PC-3 (cell line): ENCODE measurements around the gene THAP6. TPM values are rescaled to one million over a fixed set of nuclear protein-coding genes. Genes with fewer than 3 reads are reported as not detected.

Experiments
- ATAC-seq: fragments of 200-7000 bp; cut with Tn5 transposase; 2 replicates; pipeline ENCODE4 v1.9.1; 2020; ENCODE audit warnings: mild to moderate bottlenecking, moderate library complexity
- BruUV-seq: library from RNA; stranded (reverse); fragments of 400-500 nt; replicated peaks from 2 replicates; lab custom pipeline; 2021; lab: Mats Ljungman, UMichigan
- CTCF ChIA-PET: fragments of 300-600 bp; sonication (Branson Sonifier 250); formaldehyde crosslinking; loops from one replicate; lab custom pipeline; 2022; ENCODE audit warnings: antibody characterized with exemption; lab: Charles Lee
- POLR2A ChIA-PET: fragments of 300-600 bp; sonication (Branson Sonifier 250); formaldehyde crosslinking; loops from one replicate; lab custom pipeline; 2022; ENCODE audit warnings: antibody characterized with exemption; ENCODE audit not compliant: unreplicated experiment; lab: Charles Lee
- DNase-seq: peaks from one replicate; pipeline ENCODE4 v3.0.0-alpha.2; 2015
- H2AFZ ChIP-seq: fragments of 300-600 bp; sonication (generic); 2 replicates; pipeline ENCODE4 v1.6.0; 2016; ENCODE audit warnings: antibody characterized with exemption, low read length
- H3F3A ChIP-seq: fragments of 300-600 bp; sonication (generic); one replicate; pipeline ENCODE4 v1.6.0; 2017; ENCODE audit warnings: antibody characterized with exemption, low read length, control low read depth, mild to moderate bottlenecking; ENCODE audit not compliant: unreplicated experiment
- H3K27ac ChIP-seq: fragments of 300-600 bp; sonication (generic); 2 replicates; pipeline ENCODE4 v1.5.1; 2016; ENCODE audit warnings: mild to moderate bottlenecking, low read length
- H3K27me3 ChIP-seq: fragments of 300-600 bp; sonication (generic); 2 replicates; pipeline ENCODE4 v1.6.1; 2016; ENCODE audit warnings: low read length, mixed read lengths
- H3K36me3 ChIP-seq: fragments of 300-600 bp; sonication (generic); 2 replicates; pipeline ENCODE4 v1.6.1; 2016; ENCODE audit warnings: low read depth, mixed run types, low read length, mixed read lengths
- H3K4me1 ChIP-seq: fragments of 300-600 bp; sonication (generic); 2 replicates; pipeline ENCODE4 v1.5.1; 2016; ENCODE audit warnings: low read length; ENCODE audit not compliant: insufficient read depth
- H3K4me2 ChIP-seq: fragments of 300-600 bp; sonication (generic); 2 replicates; pipeline ENCODE4 v1.6.0; 2016; ENCODE audit warnings: low read length
- H3K4me3 ChIP-seq: fragments of 300-600 bp; sonication (generic); 2 replicates; pipeline ENCODE4 v1.5.1; 2016; ENCODE audit warnings: mild to moderate bottlenecking, low read length, mixed read lengths
- H3K79me2 ChIP-seq: fragments of 300-600 bp; sonication (generic); 2 replicates; pipeline ENCODE4 v1.6.1; 2017; ENCODE audit warnings: low read length, mixed read lengths
- H3K9ac ChIP-seq: fragments of 300-600 bp; sonication (generic); 2 replicates; pipeline ENCODE4 v1.6.0; 2016; ENCODE audit warnings: mild to moderate bottlenecking, low read length
- H3K9me2 ChIP-seq: fragments of 300-600 bp; sonication (generic); replicated peaks from 2 replicates; pipeline ENCODE4 v1.6.1; 2016; ENCODE audit warnings: mixed run types, low read length, mixed read lengths
- H3K9me3 ChIP-seq: fragments of 300-600 bp; sonication (generic); 2 replicates; pipeline ENCODE4 v1.6.1; 2016; ENCODE audit warnings: low read length, mixed read lengths
- H4K20me1 ChIP-seq: fragments of 300-600 bp; sonication (generic); 2 replicates; pipeline ENCODE4 v1.6.1; 2016; ENCODE audit warnings: low read length, mixed read lengths
- EZH2 ChIP-seq: fragments of 300-600 bp; sonication (generic); IDR thresholded peaks from one replicate; pipeline ENCODE4 v1.6.1; 2017; ENCODE audit warnings: antibody characterized with exemption, mild to moderate bottlenecking, low read length; ENCODE audit not compliant: unreplicated experiment
- EZH2phosphoT487 ChIP-seq: fragments of 300-600 bp; sonication (generic); IDR thresholded peaks from 2 replicates; pipeline ENCODE4 v1.6.1; 2018; ENCODE audit warnings: mild to moderate bottlenecking, antibody characterized with exemption, low read length, borderline replicate concordance
- intact Hi-C: fragments of 100-400 bp; cut with micrococcal nuclease; formaldehyde crosslinking; loops from 2 replicates; pipeline ENCODE4 v1.9.0; 2023
- total RNA-seq: library from RNA; depleted of rRNA; stranded (reverse); fragments of >200 nt; gene quantifications from 2 replicates; pipeline ENCODE4 v1.2.3, GENCODE V29; 2014
- TF ChIP-seq, protein P1 (sequence below): fragments of 300-600 bp; sonication (generic); conservative IDR thresholded peaks from 2 replicates; pipeline ENCODE4 v1.5.1; 2017; ENCODE audit warnings: antibody characterized with exemption, low read depth, mild to moderate bottlenecking, low read length

Gene THAP6
- total RNA-seq, 1 experiment from 2014 or later = 8.7 TPM

- peaks cover 38% of the 10 kb centered on the region for H3K4me1 ChIP-seq
- H3K9me3 ChIP-seq = no peaks in the 10 kb centered on the region
- intact Hi-C loops = loop anchor here (1.0 kb wide), 1 partner anchor 160 kb away; the partner anchor contains the start of gene G3BP2
- ATAC-seq (no peak), DNase-seq (no peak)
- TF ChIP-seq EZH2 (no peak), EZH2phosphoT487 (no peak)
- TF ChIP-seq, protein P1, sequence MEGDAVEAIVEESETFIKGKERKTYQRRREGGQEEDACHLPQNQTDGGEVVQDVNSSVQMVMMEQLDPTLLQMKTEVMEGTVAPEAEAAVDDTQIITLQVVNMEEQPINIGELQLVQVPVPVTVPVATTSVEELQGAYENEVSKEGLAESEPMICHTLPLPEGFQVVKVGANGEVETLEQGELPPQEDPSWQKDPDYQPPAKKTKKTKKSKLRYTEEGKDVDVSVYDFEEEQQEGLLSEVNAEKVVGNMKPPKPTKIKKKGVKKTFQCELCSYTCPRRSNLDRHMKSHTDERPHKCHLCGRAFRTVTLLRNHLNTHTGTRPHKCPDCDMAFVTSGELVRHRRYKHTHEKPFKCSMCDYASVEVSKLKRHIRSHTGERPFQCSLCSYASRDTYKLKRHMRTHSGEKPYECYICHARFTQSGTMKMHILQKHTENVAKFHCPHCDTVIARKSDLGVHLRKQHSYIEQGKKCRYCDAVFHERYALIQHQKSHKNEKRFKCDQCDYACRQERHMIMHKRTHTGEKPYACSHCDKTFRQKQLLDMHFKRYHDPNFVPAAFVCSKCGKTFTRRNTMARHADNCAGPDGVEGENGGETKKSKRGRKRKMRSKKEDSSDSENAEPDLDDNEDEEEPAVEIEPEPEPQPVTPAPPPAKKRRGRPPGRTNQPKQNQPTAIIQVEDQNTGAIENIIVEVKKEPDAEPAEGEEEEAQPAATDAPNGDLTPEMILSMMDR = no peak
- H3K9me2 ChIP-seq = no peaks in the 10 kb centered on the region
- H3K36me3 ChIP-seq = peaks cover 6% of the 10 kb centered on the region; the same call in 1 of the 2 replicates
- peak overlapping the region; percentile 90 for H3K9ac ChIP-seq
- no peaks in the 10 kb centered on the region for H3K27me3 ChIP-seq
- H4K20me1 ChIP-seq = no peaks in the 10 kb centered on the region
- TSS peak; percentile 63 for BruUV-seq
- H3K4me3 ChIP-seq = peak overlapping the region; percentile 95
- ChIA-PET CTCF (no interaction called here), POLR2A (no interaction called here)
- H3F3A ChIP-seq = no peaks in the 10 kb centered on the region
- H3K79me2 ChIP-seq = peaks cover 69% of the 10 kb centered on the region
- peak overlapping the region; percentile 90 for H3K4me2 ChIP-seq
- peak overlapping the region; percentile 87 for H3K27ac ChIP-seq
- peak overlapping the region; percentile 99 for H2AFZ ChIP-seq
Observed at GRCh38 chr4:75513526-75514130, 645 bp upstream of the THAP6 start.

- POLR2A ChIA-PET = interaction anchor here (0.7 kb wide), 1 partner anchor 27 kb away, joined by 4 read pairs; no protein-coding TSS in a partner anchor
- H3K9me2 ChIP-seq = no peaks in the 10 kb centered on the region
- H3K79me2 ChIP-seq = peaks cover 54% of the 10 kb centered on the region
- no peak for TF ChIP-seq EZH2
- TF ChIP-seq, protein P1 = no peak
- no peak for TF ChIP-seq EZH2phosphoT487
- DNase-seq (no peak), ATAC-seq (no peak)
- peak overlapping the region; percentile 90 for H3K9ac ChIP-seq
- no peaks in the 10 kb centered on the region for H4K20me1 ChIP-seq
- H3F3A ChIP-seq = no peaks in the 10 kb centered on the region
- peak overlapping the region; percentile 95 for H3K4me3 ChIP-seq
- H3K36me3 ChIP-seq = 0 out of 2 replicates have a peak, but pooled peaks cover 6% of the 10 kb centered on the region
- peak overlapping the region; percentile 90 for H3K4me2 ChIP-seq
- BruUV-seq = no TSS peak
- peak overlapping the region; percentile 99 for H2AFZ ChIP-seq
- H3K27me3 ChIP-seq = no peaks in the 10 kb centered on the region
- peaks cover 38% of the 10 kb centered on the region for H3K4me1 ChIP-seq
- intact Hi-C loops = loop anchor here (1.0 kb wide), 1 partner anchor 158 kb away; the partner anchor contains the start of gene G3BP2
- no peaks in the 10 kb centered on the region for H3K9me3 ChIP-seq
- CTCF ChIA-PET = no interaction called here
- H3K27ac ChIP-seq = peak overlapping the region; percentile 87
Observed at GRCh38 chr4:75514949-75515612, 808 bp downstream of the THAP6 start.
